C4-2B (cell line): ENCODE results near the gene BRK1.

Experiments
- ZFX ChIP-seq: fragments of 450-650 bp; IDR thresholded peaks from 2 replicates; pipeline ENCODE4 v1.6.1; 2017
- TF ChIP-seq, protein P1 (sequence below): fragments of 450-650 bp; conservative IDR thresholded peaks from 2 replicates; pipeline ENCODE4 v1.5.1; 2017; ENCODE audit warnings: mild to moderate bottlenecking

DNA sequence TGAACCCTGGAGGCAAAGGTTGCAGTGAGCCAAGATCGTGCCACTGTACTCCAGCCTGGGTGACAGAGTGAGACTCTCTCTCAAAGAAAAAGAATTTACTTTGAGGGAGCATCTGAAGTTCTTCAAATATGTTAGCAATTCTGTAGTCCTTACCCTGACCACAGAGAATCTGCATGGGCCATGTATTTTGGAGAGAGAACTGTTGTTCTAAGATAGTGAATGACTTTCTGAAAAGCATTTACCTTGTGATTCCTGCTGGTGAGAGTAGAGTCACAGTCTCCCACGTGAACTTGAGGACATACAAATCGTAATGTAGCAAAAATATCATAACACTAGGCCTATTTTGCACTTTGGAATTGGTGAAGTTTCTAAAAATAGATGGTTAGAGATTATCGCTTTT is 3.9 kb downstream of the BRK1 start:
- TF ChIP-seq, protein P1, sequence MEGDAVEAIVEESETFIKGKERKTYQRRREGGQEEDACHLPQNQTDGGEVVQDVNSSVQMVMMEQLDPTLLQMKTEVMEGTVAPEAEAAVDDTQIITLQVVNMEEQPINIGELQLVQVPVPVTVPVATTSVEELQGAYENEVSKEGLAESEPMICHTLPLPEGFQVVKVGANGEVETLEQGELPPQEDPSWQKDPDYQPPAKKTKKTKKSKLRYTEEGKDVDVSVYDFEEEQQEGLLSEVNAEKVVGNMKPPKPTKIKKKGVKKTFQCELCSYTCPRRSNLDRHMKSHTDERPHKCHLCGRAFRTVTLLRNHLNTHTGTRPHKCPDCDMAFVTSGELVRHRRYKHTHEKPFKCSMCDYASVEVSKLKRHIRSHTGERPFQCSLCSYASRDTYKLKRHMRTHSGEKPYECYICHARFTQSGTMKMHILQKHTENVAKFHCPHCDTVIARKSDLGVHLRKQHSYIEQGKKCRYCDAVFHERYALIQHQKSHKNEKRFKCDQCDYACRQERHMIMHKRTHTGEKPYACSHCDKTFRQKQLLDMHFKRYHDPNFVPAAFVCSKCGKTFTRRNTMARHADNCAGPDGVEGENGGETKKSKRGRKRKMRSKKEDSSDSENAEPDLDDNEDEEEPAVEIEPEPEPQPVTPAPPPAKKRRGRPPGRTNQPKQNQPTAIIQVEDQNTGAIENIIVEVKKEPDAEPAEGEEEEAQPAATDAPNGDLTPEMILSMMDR: no peak
- TF ChIP-seq ZFX: no peak
